ENCODE results near the gene KMT2B. TPM values are rescaled to one million over a fixed set of nuclear protein-coding genes. Genes with fewer than 3 reads are reported as not detected.
A peak's percentile ranks its signal among the peaks of the same experiment; 100 is the strongest.

The KMT2B gene
- total RNA-seq, 1 experiment from 2014 or later = 54.2 TPM

GRCh38 chr19:35669974-35670373, 47.8 kb upstream of the KMT2B start:
- Histone ChIP-seq H3K9me3 (no peaks in the 10 kb centered on the region), H3K4me1 (peaks cover 9% of the 10 kb centered on the region; the same call in 1 of the 2 replicates), H3K4me3 (ENCODE audit: low read depth, low read length) (no peak overlapping the region), H3K27me3 (replicated peaks; ENCODE audit: control insufficient read depth, insufficient read depth, low read length) (no peaks in the 10 kb centered on the region), H3K36me3 (ENCODE audit: control insufficient read depth, insufficient read depth, low read length) (no peaks in the 10 kb centered on the region)
- no peak for TF ChIP-seq CTCF (IDR thresholded peaks at IDR 0.05; ENCODE audit: insufficient read depth in 1 of 2, low read depth in 1 of 2, low read length in 1 of 2, severe bottlenecking in 1 of 2, unreplicated experiment in 1 of 2)
- no peak for DNase-seq
- H3K9me3 Mint-ChIP-seq (ENCODE audit: unreplicated experiment) = no peaks in the 10 kb centered on the region
- H3K27ac Mint-ChIP-seq (ENCODE audit: unreplicated experiment) = no peak overlapping the region
- intact Hi-C loops (cut with micrococcal nuclease; ENCODE audit: unreplicated experiment) = no loop called here
- peaks cover 5% of the 10 kb centered on the region for H3K27me3 Mint-ChIP-seq (ENCODE audit: insufficient read depth, unreplicated experiment)
- BruUV-seq (replicated peaks) = no TSS peak
- CTCF ChIA-PET = no interaction called here
- H3K4me3 Mint-ChIP-seq (ENCODE audit: unreplicated experiment) = no peak overlapping the region
- H3K36me3 Mint-ChIP-seq (ENCODE audit: insufficient read depth, unreplicated experiment) = no peaks in the 10 kb centered on the region
- H3K4me1 Mint-ChIP-seq (ENCODE audit: low read depth, unreplicated experiment) = peaks cover 22% of the 10 kb centered on the region
- POLR2A ChIA-PET = no interaction called here

- H3K9me3 Mint-ChIP-seq (ENCODE audit: unreplicated experiment) = no peaks in the 10 kb centered on the region
- peaks cover 5% of the 10 kb centered on the region for H3K27me3 Mint-ChIP-seq (ENCODE audit: insufficient read depth, unreplicated experiment)
- Histone ChIP-seq H3K36me3 (ENCODE audit: control insufficient read depth, insufficient read depth, low read length) (no peaks in the 10 kb centered on the region), H3K27me3 (replicated peaks; ENCODE audit: control insufficient read depth, insufficient read depth, low read length) (no peaks in the 10 kb centered on the region), H3K4me3 (ENCODE audit: low read depth, low read length) (no peak overlapping the region), H3K4me1 (peaks cover 9% of the 10 kb centered on the region; the same call in 1 of the 2 replicates), H3K9me3 (no peaks in the 10 kb centered on the region)
- H3K27ac Mint-ChIP-seq (ENCODE audit: unreplicated experiment) = no peak overlapping the region
- CTCF ChIA-PET = interaction anchor here (0.7 kb wide), 1 partner anchor 26 kb away, joined by 4 read pairs; no protein-coding TSS in a partner anchor
- TF ChIP-seq CTCF (IDR thresholded peaks at IDR 0.05; ENCODE audit: insufficient read depth in 1 of 2, low read depth in 1 of 2, low read length in 1 of 2, severe bottlenecking in 1 of 2, unreplicated experiment in 1 of 2) = no peak
- peaks cover 23% of the 10 kb centered on the region for H3K4me1 Mint-ChIP-seq (ENCODE audit: low read depth, unreplicated experiment)
- no peaks in the 10 kb centered on the region for H3K36me3 Mint-ChIP-seq (ENCODE audit: insufficient read depth, unreplicated experiment)
- intact Hi-C loops (cut with micrococcal nuclease; ENCODE audit: unreplicated experiment) = no loop called here
- H3K4me3 Mint-ChIP-seq (ENCODE audit: unreplicated experiment) = no peak overlapping the region
- POLR2A ChIA-PET = interaction anchor here (0.6 kb wide), 1 partner anchor 27 kb away, joined by 3 read pairs; no protein-coding TSS in a partner anchor
- BruUV-seq (replicated peaks) = no TSS peak
- DNase-seq = no peak
Observed at GRCh38 chr19:35670686-35671085, 47.1 kb upstream of the KMT2B start.

GRCh38 chr19:35671818-35672217, 46.0 kb upstream of the KMT2B start:
- Mint-ChIP-seq H3K4me3 (ENCODE audit: unreplicated experiment) (peak overlapping the region; percentile 3), H3K27me3 (ENCODE audit: insufficient read depth, unreplicated experiment) (peaks cover 10% of the 10 kb centered on the region), H3K27ac (ENCODE audit: unreplicated experiment) (no peak overlapping the region), H3K4me1 (ENCODE audit: low read depth, unreplicated experiment) (peaks cover 29% of the 10 kb centered on the region), H3K9me3 (ENCODE audit: unreplicated experiment) (no peaks in the 10 kb centered on the region), H3K36me3 (ENCODE audit: insufficient read depth, unreplicated experiment) (no peaks in the 10 kb centered on the region)
- no peak for TF ChIP-seq CTCF (IDR thresholded peaks at IDR 0.05; ENCODE audit: insufficient read depth in 1 of 2, low read depth in 1 of 2, low read length in 1 of 2, severe bottlenecking in 1 of 2, unreplicated experiment in 1 of 2)
- no peaks in the 10 kb centered on the region for H3K9me3 ChIP-seq
- no TSS peak for BruUV-seq (replicated peaks)
- H3K4me3 ChIP-seq (ENCODE audit: low read depth, low read length) = no peak overlapping the region
- intact Hi-C loops (cut with micrococcal nuclease; ENCODE audit: unreplicated experiment) = no loop called here
- no peaks in the 10 kb centered on the region for H3K27me3 ChIP-seq (replicated peaks; ENCODE audit: control insufficient read depth, insufficient read depth, low read length)
- DNase-seq = no peak
- H3K4me1 ChIP-seq = peaks cover 9% of the 10 kb centered on the region; the same call in 1 of the 2 replicates
- ChIA-PET CTCF (no interaction called here), POLR2A (interaction anchor here (0.5 kb wide), 1 partner anchor 73 kb away, joined by 3 read pairs; no protein-coding TSS in a partner anchor)
- no peaks in the 10 kb centered on the region for H3K36me3 ChIP-seq (ENCODE audit: control insufficient read depth, insufficient read depth, low read length)

All from Caco-2 (cell line).